HS-27A (cell line): ENCODE measurements around the gene KIR2DL4.
"Not testable (repeated sequence)": the region's sequence is repeated elsewhere in the genome, so short reads cannot be mapped to it uniquely, and the experiment has no call there.

ENCODE experiments used
- DNase-seq: peaks from one replicate; pipeline ENCODE4 v3.0.0-alpha.2; 2012; ENCODE audit warnings: low read depth, missing footprints

The KIR2DL4 gene

GRCh38 chr19:54804571-54804970, 1.2 kb downstream of the KIR2DL4 start:
- DNase-seq: no peak

DNA sequence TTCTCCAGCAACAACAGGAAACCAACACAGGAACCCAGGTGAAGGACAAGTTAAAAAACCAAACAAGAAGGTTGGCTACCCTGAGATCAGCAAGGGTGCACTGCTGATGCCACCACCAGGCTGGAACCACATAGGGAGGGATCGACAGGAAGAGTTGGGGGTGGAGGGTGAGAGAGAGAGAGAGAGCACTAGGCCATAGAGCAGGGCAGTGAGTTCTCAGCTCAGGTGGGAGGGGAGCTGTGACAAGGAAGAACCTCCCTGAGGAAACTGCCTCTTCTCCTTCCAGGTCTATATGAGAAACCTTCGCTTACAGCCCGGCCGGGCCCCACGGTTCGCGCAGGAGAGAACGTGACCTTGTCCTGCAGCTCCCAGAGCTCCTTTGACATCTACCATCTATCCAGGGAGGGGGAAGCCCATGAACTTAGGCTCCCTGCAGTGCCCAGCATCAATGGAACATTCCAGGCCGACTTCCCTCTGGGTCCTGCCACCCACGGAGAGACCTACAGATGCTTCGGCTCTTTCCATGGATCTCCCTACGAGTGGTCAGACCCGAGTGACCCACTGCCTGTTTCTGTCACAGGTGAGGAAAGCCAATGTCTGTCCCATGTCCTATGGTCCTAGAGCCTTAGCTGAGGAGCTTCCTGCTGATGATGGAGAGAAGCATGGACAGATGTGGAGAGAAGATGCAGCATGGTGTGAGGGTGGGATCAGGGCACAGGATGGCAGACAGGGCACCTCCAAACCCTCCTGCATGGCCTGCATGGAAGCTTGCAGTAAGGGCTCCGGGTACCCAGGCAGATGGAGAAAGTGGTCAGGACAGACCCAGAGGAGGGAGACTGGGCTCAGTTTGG, 2.5 kb downstream of the KIR2DL4 start:
- DNase-seq: no peak

DNA sequence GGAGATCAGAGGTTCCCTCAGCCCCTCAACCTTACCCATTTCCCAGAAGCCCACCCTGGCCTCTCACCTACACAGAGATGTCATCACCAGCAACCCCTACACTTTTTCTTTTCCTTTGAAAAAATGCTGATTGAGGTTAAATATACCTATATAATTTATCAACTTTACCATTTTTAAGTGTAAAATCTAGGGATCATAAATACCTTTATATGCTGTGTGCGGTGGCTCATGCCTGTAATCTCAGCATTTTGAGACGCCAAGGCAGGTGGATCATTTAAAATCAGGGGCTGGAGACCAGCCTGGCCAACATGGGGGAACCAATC, 3.1 kb downstream of the KIR2DL4 start:
- no peak for DNase-seq

GRCh38 chr19:54814571-54814970, 11.2 kb downstream of the KIR2DL4 start:
- DNase-seq: not testable (repeated sequence)

GRCh38 chr19:54816251-54816650, 12.8 kb downstream of the KIR2DL4 start, which contains the start of gene KIR3DL1:
Gene KIR3DL1, plus strand, starts transcription at chr19:54816468.
- not testable (repeated sequence) for DNase-seq

- DNase-seq: no peak
These were observed 14.5 kb downstream of the KIR2DL4 start for GRCh38 chr19:54817670-54818536.

DNA sequence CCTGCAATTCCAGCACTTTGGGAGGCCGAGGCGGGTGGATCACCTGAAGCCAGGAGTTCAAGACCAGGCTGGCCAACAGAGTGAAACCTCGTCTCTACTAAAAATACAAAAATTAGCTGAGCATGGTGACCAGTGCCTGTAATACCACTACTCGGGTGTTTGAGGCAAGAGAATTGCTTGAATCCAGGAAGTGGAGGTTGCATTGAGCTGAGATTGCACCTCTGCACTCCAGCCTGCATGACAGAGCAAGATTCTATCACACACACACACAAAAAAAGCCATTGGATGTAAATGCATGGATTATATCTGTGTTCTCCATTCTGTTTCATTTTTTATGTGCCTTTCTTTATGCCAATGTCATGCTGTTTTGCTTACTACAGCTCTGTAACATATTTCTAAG, 21.0 kb downstream of the KIR2DL4 start:
- DNase-seq: not testable (repeated sequence)

GRCh38 chr19:54825326-54825725, 21.9 kb downstream of the KIR2DL4 start:
- DNase-seq: not testable (repeated sequence)

GRCh38 chr19:54828064-54828463, 24.7 kb downstream of the KIR2DL4 start:
- DNase-seq: not testable (repeated sequence)

DNA sequence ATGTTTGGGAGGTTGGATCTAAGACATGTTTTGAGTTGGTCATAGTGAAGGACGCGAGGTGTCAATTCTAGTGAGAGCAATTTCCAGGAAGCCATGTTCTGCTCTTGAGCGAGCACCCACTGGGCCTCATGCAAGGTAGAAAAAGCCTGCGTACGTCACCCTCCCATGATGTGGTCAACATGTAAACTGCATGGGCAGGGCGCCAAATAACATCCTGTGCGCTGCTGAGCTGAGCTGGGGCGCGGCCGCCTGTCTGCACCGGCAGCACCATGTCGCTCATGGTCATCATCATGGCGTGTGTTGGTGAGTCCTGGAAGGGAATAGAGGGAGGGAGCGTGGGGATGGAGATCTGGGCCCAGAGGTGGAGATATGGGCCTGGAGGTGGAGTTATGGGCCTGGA, 29.1 kb downstream of the KIR2DL4 start, which contains the start of gene KIR2DS4:
Gene KIR2DS4, plus strand, starts transcription at position 181 of the 400 bp plus-strand sequence.
- not testable (repeated sequence) for DNase-seq

DNA sequence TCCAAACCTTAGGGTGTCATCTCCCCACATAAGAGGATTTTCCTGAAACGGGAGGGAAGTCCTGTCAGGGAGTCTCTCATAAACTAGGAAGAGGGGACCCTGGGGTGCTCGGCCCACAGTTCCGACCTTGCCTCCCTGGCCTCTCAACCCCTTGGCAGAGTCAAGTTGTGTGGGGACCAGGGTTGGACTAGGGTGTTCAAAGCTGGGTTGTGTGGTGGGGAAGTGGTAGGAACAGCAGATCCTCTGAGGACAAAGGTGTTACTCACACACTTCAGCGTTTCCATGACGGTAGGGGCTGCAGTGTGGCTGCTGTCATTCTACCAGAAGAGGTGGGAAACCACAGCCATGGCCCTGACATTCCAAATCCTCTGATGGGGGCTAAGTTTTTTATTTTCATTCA, 31.7 kb downstream of the KIR2DL4 start:
- DNase-seq: not testable (repeated sequence)

GRCh38 chr19:54837522-54837921, 34.1 kb downstream of the KIR2DL4 start:
- DNase-seq: not testable (repeated sequence)

- not testable (repeated sequence) for DNase-seq
These were observed 39.8 kb downstream of the KIR2DL4 start for GRCh38 chr19:54843171-54843570.

DNA sequence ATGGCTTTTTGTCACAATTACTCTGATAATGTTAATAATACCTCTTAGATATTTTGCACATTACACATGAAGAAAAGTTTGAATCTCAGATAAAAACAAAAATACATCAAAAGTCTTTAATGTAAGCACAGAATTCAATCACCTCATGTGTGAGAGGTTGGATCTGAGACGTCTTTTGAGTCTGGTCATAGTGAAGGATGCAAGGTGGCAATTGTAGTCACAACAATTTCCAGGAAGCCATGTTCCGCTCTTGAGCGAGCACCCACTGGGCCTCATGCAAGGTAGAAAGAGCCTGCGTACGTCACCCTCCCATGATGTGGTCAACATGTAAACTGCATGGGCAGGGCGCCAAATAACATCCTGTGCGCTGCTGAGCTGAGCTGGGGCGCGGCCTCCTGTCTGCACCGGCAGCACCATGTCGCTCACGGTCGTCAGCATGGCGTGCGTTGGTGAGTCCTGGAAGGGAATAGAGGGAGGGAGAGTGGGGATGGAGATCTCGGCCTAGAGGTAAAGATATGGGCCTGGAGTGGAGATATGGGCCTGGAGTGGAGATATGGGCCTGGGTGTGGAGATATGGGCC, 46.7 kb downstream of the KIR2DL4 start, which contains the start of gene KIR3DL2:
Gene KIR3DL2, plus strand, starts transcription at position 383 of the 580 bp plus-strand sequence. Its CDS starts 33 bp downstream, at position 416.
- not testable (repeated sequence) for DNase-seq

DNA sequence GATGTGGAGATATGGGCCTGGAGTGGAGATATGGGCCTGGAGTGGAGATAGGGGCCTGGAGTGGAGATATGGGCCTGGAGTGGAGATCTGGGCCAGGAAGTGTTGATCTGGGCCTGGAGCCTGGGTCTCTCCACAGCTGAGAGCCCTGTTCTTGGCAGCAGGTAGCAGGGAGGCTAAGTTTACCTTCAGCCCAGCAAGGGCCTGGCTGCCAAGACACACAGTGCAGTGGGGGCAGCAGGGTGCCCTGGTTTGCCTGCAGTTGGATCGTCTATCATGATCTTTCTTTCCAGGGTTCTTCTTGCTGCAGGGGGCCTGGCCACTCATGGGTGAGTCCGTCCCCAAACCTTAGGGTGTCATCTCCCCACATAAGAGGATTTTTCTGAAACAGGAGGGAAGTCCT, 47.5 kb downstream of the KIR2DL4 start:
- DNase-seq: no peak

GRCh38 chr19:54851353-54851752, 47.9 kb downstream of the KIR2DL4 start:
- DNase-seq: no peak

GRCh38 chr19:54855241-54855640, 51.8 kb downstream of the KIR2DL4 start:
- DNase-seq: not testable (repeated sequence)

DNA sequence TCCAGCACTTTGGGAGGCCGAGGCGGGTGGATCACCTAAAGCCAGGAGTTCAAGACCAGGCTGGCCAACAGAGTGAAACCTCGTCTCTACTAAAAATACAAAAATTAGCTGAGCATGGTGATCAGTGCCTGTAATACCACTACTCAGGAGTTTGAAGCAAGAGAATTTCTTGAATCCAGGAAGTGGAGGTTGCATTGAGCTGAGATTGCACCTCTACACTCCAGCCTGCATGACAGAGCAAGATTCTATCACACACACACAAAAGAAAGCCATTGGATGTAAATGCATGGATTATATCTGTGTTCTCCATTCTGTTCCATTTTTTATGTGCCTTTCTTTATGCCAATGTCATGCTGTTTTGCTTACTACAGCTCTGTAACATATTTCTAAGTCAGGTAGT, 55.1 kb downstream of the KIR2DL4 start:
- DNase-seq: not testable (repeated sequence)

DNA sequence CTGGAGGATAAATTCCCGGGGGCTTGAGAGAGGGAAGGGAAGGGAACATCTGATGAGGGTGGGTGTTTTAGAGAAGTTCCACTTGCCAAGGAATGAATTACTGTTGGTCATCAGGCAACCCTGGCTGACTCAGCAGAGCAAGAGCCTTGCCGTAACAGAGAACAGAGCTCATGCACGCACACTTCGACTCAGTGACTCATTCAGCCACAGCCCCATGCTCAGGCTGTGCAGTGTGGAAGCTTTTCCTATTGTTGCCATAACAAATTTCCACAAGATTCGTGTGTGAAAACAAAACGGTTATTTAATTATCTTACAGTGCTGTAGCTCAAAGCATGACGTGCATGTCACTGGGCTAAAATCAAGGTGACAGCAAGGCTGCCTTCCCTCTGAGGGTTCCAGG, 56.0 kb downstream of the KIR2DL4 start:
- not testable (repeated sequence) for DNase-seq

DNA sequence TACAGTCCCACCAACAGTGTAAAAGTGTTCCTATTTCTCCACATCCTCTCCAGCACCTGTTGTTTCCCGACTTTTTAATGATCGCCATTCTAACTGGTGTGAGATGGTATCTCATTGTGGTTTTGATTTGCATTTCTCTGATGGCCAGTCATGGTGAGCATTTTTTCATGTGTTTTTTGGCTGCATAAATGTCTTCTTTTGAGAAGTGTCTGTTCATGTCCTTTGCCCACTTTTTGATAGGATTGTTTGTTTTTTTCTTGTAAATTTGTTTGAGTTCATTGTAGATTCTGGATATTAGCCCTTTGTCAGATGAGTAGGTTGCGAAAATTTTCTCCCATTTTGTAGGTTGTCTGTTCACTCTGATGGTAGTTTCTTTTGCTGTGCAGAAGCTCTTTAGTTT, 60.0 kb downstream of the KIR2DL4 start:
- DNase-seq: not testable (repeated sequence)
